ENCODE results near the gene MAPKBP1. TPM values are rescaled to one million over a fixed set of nuclear protein-coding genes. Genes with fewer than 3 reads are reported as not detected.

Gene MAPKBP1
- total RNA-seq, 2 experiments from 2014 or later: 24.7 to 33.1 TPM

GRCh38 chr15:41801185-41801584, 26.9 kb downstream of the MAPKBP1 start:
- ATAC-seq: no peak
- H3K4me3 Mint-ChIP-seq: no peak overlapping the region
- H3K36me3 Mint-ChIP-seq: peaks cover 13% of the 10 kb centered on the region
- DNase-seq: no peak
- H3K9me3 Mint-ChIP-seq (ENCODE audit: low read depth): no peaks in the 10 kb centered on the region
- H3K4me1 Mint-ChIP-seq: peaks cover 4% of the 10 kb centered on the region
- H3K27ac Mint-ChIP-seq: no peak overlapping the region
- H3K27me3 Mint-ChIP-seq: no peaks in the 10 kb centered on the region
- CTCF ChIA-PET: interaction anchor here (1.0 to 3.9 kb wide), 4 partner anchors 10 to 285 kb away, joined by 3 to 23 read pairs (median 4); partner anchors contain the start of gene MAPKBP1

- Mint-ChIP-seq H3K27me3 (no peaks in the 10 kb centered on the region), H3K27ac (no peak overlapping the region), H3K36me3 (peaks cover 13% of the 10 kb centered on the region), H3K4me3 (no peak overlapping the region), H3K4me1 (peaks cover 3% of the 10 kb centered on the region), H3K9me3 (ENCODE audit: low read depth) (no peaks in the 10 kb centered on the region)
- ATAC-seq (no peak), DNase-seq (no peak)
- CTCF ChIA-PET: interaction anchor here (1.0 to 3.9 kb wide), 6 partner anchors 9 to 284 kb away, joined by 3 to 23 read pairs (median 4); partner anchors contain the start of genes MAPKBP1 and RPAP1
Measured at GRCh38 chr15:41801850-41802455, 27.7 kb downstream of the MAPKBP1 start.

GRCh38 chr15:41804361-41804760, 30.1 kb downstream of the MAPKBP1 start:
- Mint-ChIP-seq H3K36me3 (peaks cover 13% of the 10 kb centered on the region), H3K4me3 (no peak overlapping the region), H3K4me1 (peaks cover 6% of the 10 kb centered on the region), H3K27me3 (no peaks in the 10 kb centered on the region), H3K9me3 (ENCODE audit: low read depth) (no peaks in the 10 kb centered on the region), H3K27ac (no peak overlapping the region)
- ATAC-seq (no peak), DNase-seq (no peak)
- CTCF ChIA-PET: interaction anchor here (2.6 kb wide), 1 partner anchor 30 kb away, joined by 11 read pairs; the partner anchor contains the start of gene MAPKBP1

GRCh38 chr15:41804916-41805666, 30.8 kb downstream of the MAPKBP1 start:
- no peak overlapping the region for H3K27ac Mint-ChIP-seq
- H3K27me3 Mint-ChIP-seq: no peaks in the 10 kb centered on the region
- ATAC-seq (no peak), DNase-seq (no peak)
- peaks cover 9% of the 10 kb centered on the region for H3K36me3 Mint-ChIP-seq
- no peak overlapping the region for H3K4me3 Mint-ChIP-seq
- CTCF ChIA-PET: interaction anchor here (1.2 to 9.9 kb wide), 2 partner anchors 31 to 100 kb away, joined by 3 to 247 read pairs; partner anchors contain the start of gene MAPKBP1
- H3K9me3 Mint-ChIP-seq (ENCODE audit: low read depth): no peaks in the 10 kb centered on the region
- peaks cover 9% of the 10 kb centered on the region for H3K4me1 Mint-ChIP-seq

GRCh38 chr15:41805711-41806110, 31.4 kb downstream of the MAPKBP1 start:
- DNase-seq (no peak), ATAC-seq (no peak)
- Mint-ChIP-seq H3K36me3 (peaks cover 9% of the 10 kb centered on the region), H3K4me1 (peaks cover 13% of the 10 kb centered on the region), H3K27me3 (no peaks in the 10 kb centered on the region), H3K4me3 (no peak overlapping the region), H3K9me3 (ENCODE audit: low read depth) (no peaks in the 10 kb centered on the region), H3K27ac (no peak overlapping the region)
- CTCF ChIA-PET: interaction anchor here (1.2 to 9.9 kb wide), 3 partner anchors 31 to 249 kb away, joined by 3 to 247 read pairs (median 3); partner anchors contain the start of gene MAPKBP1

- Mint-ChIP-seq H3K4me1 (peaks cover 21% of the 10 kb centered on the region), H3K27me3 (no peaks in the 10 kb centered on the region), H3K9me3 (ENCODE audit: low read depth) (no peaks in the 10 kb centered on the region), H3K27ac (no peak overlapping the region), H3K36me3 (peaks cover 5% of the 10 kb centered on the region), H3K4me3 (no peak overlapping the region)
- ATAC-seq (no peak), DNase-seq (no peak)
- CTCF ChIA-PET: interaction anchor here (0.8 to 9.9 kb wide), 3 partner anchors 32 to 249 kb away, joined by 3 to 247 read pairs (median 3); partner anchors contain the start of gene MAPKBP1
Measured at GRCh38 chr15:41806291-41807181, 32.3 kb downstream of the MAPKBP1 start.

- Mint-ChIP-seq H3K27ac (no peak overlapping the region), H3K27me3 (no peaks in the 10 kb centered on the region), H3K36me3 (peaks cover 2% of the 10 kb centered on the region), H3K4me1 (peaks cover 28% of the 10 kb centered on the region), H3K9me3 (ENCODE audit: low read depth) (no peaks in the 10 kb centered on the region), H3K4me3 (no peak overlapping the region)
- ATAC-seq (no peak), DNase-seq (no peak)
- CTCF ChIA-PET: interaction anchor here (2.8 to 9.9 kb wide), 2 partner anchors 16 to 35 kb away, joined by 8 to 247 read pairs; partner anchors contain the start of gene MAPKBP1
Measured at GRCh38 chr15:41809121-41809520, 34.8 kb downstream of the MAPKBP1 start.

GRCh38 chr15:41809526-41810220, 35.4 kb downstream of the MAPKBP1 start:
- no peaks in the 10 kb centered on the region for H3K27me3 Mint-ChIP-seq
- no peaks in the 10 kb centered on the region for H3K9me3 Mint-ChIP-seq (ENCODE audit: low read depth)
- no peak overlapping the region for H3K27ac Mint-ChIP-seq
- ATAC-seq (no peak), DNase-seq (no peak)
- CTCF ChIA-PET: interaction anchor here (0.8 to 9.9 kb wide), 13 partner anchors 9 to 252 kb away, joined by 3 to 247 read pairs (median 17); partner anchors contain the start of gene MAPKBP1
- no peak overlapping the region for H3K4me3 Mint-ChIP-seq
- peaks cover 28% of the 10 kb centered on the region for H3K4me1 Mint-ChIP-seq
- peaks cover 2% of the 10 kb centered on the region for H3K36me3 Mint-ChIP-seq

- H3K9me3 Mint-ChIP-seq (ENCODE audit: low read depth): no peaks in the 10 kb centered on the region
- peaks cover 2% of the 10 kb centered on the region for H3K36me3 Mint-ChIP-seq
- peaks cover 25% of the 10 kb centered on the region for H3K4me1 Mint-ChIP-seq
- peak overlapping the region; percentile 22 for H3K27ac Mint-ChIP-seq
- CTCF ChIA-PET: interaction anchor here (0.6 to 9.9 kb wide), 32 partner anchors 9 to 744 kb away, joined by 3 to 247 read pairs (median 6); partner anchors contain the start of genes EHD4, JMJD7, MAPKBP1 and PLA2G4B
- no peak overlapping the region for H3K4me3 Mint-ChIP-seq
- ATAC-seq: peak; percentile 11
- no peaks in the 10 kb centered on the region for H3K27me3 Mint-ChIP-seq
- no peak for DNase-seq
Measured at GRCh38 chr15:41810651-41811431, 36.6 kb downstream of the MAPKBP1 start.

- Mint-ChIP-seq H3K9me3 (ENCODE audit: low read depth) (no peaks in the 10 kb centered on the region), H3K27me3 (no peaks in the 10 kb centered on the region), H3K27ac (peak overlapping the region; percentile 56), H3K36me3 (peaks cover 2% of the 10 kb centered on the region), H3K4me1 (peaks cover 25% of the 10 kb centered on the region), H3K4me3 (no peak overlapping the region)
- DNase-seq: peak; percentile 83
- CTCF ChIA-PET: interaction anchor here (0.6 to 9.9 kb wide), 38 partner anchors 9 to 745 kb away, joined by 3 to 247 read pairs (median 5); partner anchors contain the start of genes EHD4, JMJD7, MAPKBP1 and PLA2G4B
- ATAC-seq: peak; percentile 91
Measured at GRCh38 chr15:41811432-41812195, 37.3 kb downstream of the MAPKBP1 start.

GRCh38 chr15:41812820-41813375, 38.6 kb downstream of the MAPKBP1 start:
- H3K4me1 Mint-ChIP-seq: peaks cover 25% of the 10 kb centered on the region
- CTCF ChIA-PET: interaction anchor here (1.1 to 9.9 kb wide), 12 partner anchors 8 to 347 kb away, joined by 3 to 247 read pairs (median 16); partner anchors contain the start of genes JMJD7 and MAPKBP1
- no peaks in the 10 kb centered on the region for H3K27me3 Mint-ChIP-seq
- peaks cover 2% of the 10 kb centered on the region for H3K36me3 Mint-ChIP-seq
- no peaks in the 10 kb centered on the region for H3K9me3 Mint-ChIP-seq (ENCODE audit: low read depth)
- no peak overlapping the region for H3K27ac Mint-ChIP-seq
- ATAC-seq (no peak), DNase-seq (no peak)
- no peak overlapping the region for H3K4me3 Mint-ChIP-seq
